K562 (cell line): ENCODE data around the gene ZACN. TPM values are rescaled to one million over a fixed set of nuclear protein-coding genes. Genes with fewer than 3 reads are reported as not detected.

Source experiments
- CBX1 ChIP-seq: sonication (generic); IDR thresholded peaks from 2 replicates; pipeline ENCODE4 v1.6.1; 2016; ENCODE audit warnings: antibody characterized with exemption, low read depth, mild to moderate bottlenecking
- CTCFL ChIP-seq: IDR thresholded peaks from 2 replicates; pipeline ENCODE4 v1.6.1; 2011; ENCODE audit warnings: borderline replicate concordance, low read depth, mild to moderate bottlenecking, moderate library complexity, low read length; ENCODE audit not compliant: insufficient read depth, poor library complexity, severe bottlenecking
- EGR1 ChIP-seq: fragments of 450-650 bp; conservative IDR thresholded peaks from 2 replicates; pipeline ENCODE4 v1.6.1; 2017; ENCODE audit warnings: mild to moderate bottlenecking
- FOXK2 ChIP-seq, 2 experiments: fragments of 450-650 bp; IDR thresholded peaks in 1 of 2; conservative IDR thresholded peaks in 1 of 2; 2 replicates each; pipeline ENCODE4 v1.6.1; 2016; ENCODE audit warnings: low read depth in 2 of 2, mild to moderate bottlenecking in 1 of 2
- MECOM ChIP-seq: fragments of 250-450 bp; sonication (Bioruptor Pico); IDR thresholded peaks from 2 replicates; pipeline ENCODE4 v1.8.0; 2022; ENCODE audit warnings: inconsistent platforms
- NR2C1 ChIP-seq, 2 experiments: fragments of 450-650 bp; IDR thresholded peaks; 2 replicates each; pipeline ENCODE4 v1.6.1; 2017; ENCODE audit warnings: mild to moderate bottlenecking in 2 of 2, antibody characterized with exemption in 1 of 2, inconsistent platforms in 1 of 2, missing compliant biosample characterization in 1 of 2, missing genetic modification characterization in 1 of 2
- POLR2G ChIP-seq: fragments of 200-400 bp; formaldehyde crosslinking; IDR thresholded peaks from 2 replicates; pipeline ENCODE4 v1.6.1; 2017; ENCODE audit warnings: low read depth, mild to moderate bottlenecking, antibody characterized with exemption, low read length, moderate library complexity
- POLR3G ChIP-seq: IDR thresholded peaks from 2 replicates; pipeline ENCODE4 v1.6.1; 2011; ENCODE audit not compliant: insufficient read length, insufficient replicate concordance; ENCODE audit errors: extremely low read depth
- STAG1 ChIP-seq: sonication (generic); formaldehyde crosslinking; IDR thresholded peaks from 2 replicates; pipeline ENCODE4 v1.5.0; 2020; ENCODE audit warnings: missing genetic modification reagents, borderline replicate concordance
- TBL1XR1 ChIP-seq, 2 experiments: IDR thresholded peaks; 2 replicates each; pipeline ENCODE4 v1.6.1; 2012; ENCODE audit warnings: improper control_type of control experiment in 2 of 2, low read length in 2 of 2, mild to moderate bottlenecking in 1 of 2
- ZBTB17 ChIP-seq: fragments of 450-650 bp; formaldehyde crosslinking; IDR thresholded peaks from 2 replicates; pipeline ENCODE4 v1.4.0; 2020; ENCODE audit warnings: mild to moderate bottlenecking
- ZKSCAN1 ChIP-seq: fragments of 150-350 bp; IDR thresholded peaks from 2 replicates; pipeline ENCODE4 v1.6.1; 2016; ENCODE audit warnings: low read depth, low read length
- ZNF124 ChIP-seq: sonication (generic); formaldehyde crosslinking; IDR thresholded peaks from 2 replicates; pipeline ENCODE4 v1.8.1; 2022; ENCODE audit warnings: missing genetic modification reagents
- ZNF75A ChIP-seq: fragments of 450-650 bp; formaldehyde crosslinking; IDR thresholded peaks from 2 replicates; pipeline ENCODE4 v1.4.0; 2020; ENCODE audit warnings: mild to moderate bottlenecking
- ZSCAN32 ChIP-seq: fragments of 450-650 bp; formaldehyde crosslinking; IDR thresholded peaks from 2 replicates; pipeline ENCODE4 v1.4.0; 2020; ENCODE audit warnings: mild to moderate bottlenecking, moderate library complexity
- polyA plus RNA-seq, 8 experiments: library from polyadenylated mRNA; depleted of rRNA in 4 of 8; stranded (reverse) in 5 of 8; unstranded in 3 of 8; fragments of >200 nt; fragmentation: Nextera tagmentation in 2 of 8; fragmentation: Illumina TruSeq in 1 of 8; extraction: Ambion mirVana in 2 of 8; extraction: Trizol in 1 of 8; gene quantifications; 2 replicates each; pipeline versions ENCODE4 v1.2.1 to v1.2.3, GENCODE V29; 2011 to 2014; ENCODE audit warnings: inconsistent platforms in 1 of 8, missing spikeins in 1 of 8
- total RNA-seq, 7 experiments: library from RNA; depleted of rRNA in 6 of 7; stranded (reverse); fragments of >200 nt in 6 of 7; fragmentation: Illumina TruSeq in 2 of 7; extraction: Trizol in 2 of 7; gene quantifications; 2 replicates each; pipeline versions ENCODE4 v1.2.1 to v1.2.3, GENCODE V29; 2011 to 2021; ENCODE audit warnings: low replicate concordance in 1 of 7
- TF ChIP-seq, protein P1 (sequence below): fragments of 450-650 bp; IDR thresholded peaks from 2 replicates; pipeline ENCODE4 v1.7.1; 2018; ENCODE audit warnings: mild to moderate bottlenecking, low read depth; ENCODE audit not compliant: partially characterized antibody
- TF ChIP-seq, protein P2 (sequence below): sonication (generic); formaldehyde crosslinking; IDR thresholded peaks from 2 replicates; pipeline ENCODE4 v1.8.0; 2022; ENCODE audit warnings: mild to moderate bottlenecking, missing genetic modification reagents

ZACN gene
- total and polyA plus RNA-seq, 9 of the 15 experiments (the other 6 are each of a cell fraction or from before 2014, with no cell fraction given), result 0.07 TPM; not detected in 8

DNA sequence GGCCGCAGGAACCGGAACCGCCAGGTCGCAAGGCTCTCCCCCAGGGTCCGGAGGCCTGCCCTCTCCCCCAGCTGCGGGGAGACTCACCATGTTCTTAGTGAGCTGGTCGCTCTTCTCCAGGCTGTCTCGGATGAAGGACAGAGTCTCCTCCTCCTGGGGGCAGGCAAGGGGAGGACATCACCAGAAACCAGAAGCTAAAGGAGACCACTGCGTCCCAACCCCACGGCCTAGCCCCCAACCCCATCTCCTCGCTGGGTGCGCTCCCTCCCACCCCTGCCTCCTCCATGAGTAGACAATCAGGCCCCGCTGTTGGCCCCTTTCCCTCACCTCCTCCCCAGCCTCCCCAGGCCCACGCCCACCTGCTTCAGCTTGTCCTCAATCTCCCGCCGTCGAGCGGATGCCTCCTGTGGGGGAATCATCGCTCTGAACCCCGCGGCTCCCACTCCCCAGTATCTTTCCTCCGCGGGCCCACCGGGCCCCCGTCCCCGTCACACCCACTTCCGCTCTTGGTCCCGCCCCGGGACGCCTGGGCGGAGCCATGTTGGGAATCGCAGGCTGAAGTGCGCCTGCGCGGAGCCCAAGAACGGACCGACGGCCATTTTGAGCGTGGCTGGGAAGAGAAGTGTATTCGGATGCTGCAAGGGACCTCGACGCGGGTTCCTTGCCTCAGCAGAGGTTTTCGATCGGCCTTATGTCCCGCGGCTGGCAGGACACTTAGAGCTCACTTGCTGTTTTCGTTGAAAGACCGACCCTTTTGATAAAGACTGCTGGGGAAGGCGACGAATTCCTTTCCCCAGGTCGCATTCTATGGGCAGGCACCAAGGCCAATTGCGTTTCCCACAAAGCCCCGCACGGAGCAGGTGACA lies 24.5 kb downstream of the ZACN start, which contains the start of gene EXOC7 (continued):
- TF ChIP-seq, protein P1, sequence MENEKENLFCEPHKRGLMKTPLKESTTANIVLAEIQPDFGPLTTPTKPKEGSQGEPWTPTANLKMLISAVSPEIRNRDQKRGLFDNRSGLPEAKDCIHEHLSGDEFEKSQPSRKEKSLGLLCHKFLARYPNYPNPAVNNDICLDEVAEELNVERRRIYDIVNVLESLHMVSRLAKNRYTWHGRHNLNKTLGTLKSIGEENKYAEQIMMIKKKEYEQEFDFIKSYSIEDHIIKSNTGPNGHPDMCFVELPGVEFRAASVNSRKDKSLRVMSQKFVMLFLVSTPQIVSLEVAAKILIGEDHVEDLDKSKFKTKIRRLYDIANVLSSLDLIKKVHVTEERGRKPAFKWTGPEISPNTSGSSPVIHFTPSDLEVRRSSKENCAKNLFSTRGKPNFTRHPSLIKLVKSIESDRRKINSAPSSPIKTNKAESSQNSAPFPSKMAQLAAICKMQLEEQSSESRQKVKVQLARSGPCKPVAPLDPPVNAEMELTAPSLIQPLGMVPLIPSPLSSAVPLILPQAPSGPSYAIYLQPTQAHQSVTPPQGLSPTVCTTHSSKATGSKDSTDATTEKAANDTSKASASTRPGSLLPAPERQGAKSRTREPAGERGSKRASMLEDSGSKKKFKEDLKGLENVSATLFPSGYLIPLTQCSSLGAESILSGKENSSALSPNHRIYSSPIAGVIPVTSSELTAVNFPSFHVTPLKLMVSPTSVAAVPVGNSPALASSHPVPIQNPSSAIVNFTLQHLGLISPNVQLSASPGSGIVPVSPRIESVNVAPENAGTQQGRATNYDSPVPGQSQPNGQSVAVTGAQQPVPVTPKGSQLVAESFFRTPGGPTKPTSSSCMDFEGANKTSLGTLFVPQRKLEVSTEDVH, result peak; percentile 20
- no peak for TF ChIP-seq ZKSCAN1
- peak; percentile 64; the same call in 1 of the 2 replicates for TF ChIP-seq EGR1
- TF ChIP-seq ZNF75A (CRISPR knock-in tag), result no peak
- TF ChIP-seq, protein P2, sequence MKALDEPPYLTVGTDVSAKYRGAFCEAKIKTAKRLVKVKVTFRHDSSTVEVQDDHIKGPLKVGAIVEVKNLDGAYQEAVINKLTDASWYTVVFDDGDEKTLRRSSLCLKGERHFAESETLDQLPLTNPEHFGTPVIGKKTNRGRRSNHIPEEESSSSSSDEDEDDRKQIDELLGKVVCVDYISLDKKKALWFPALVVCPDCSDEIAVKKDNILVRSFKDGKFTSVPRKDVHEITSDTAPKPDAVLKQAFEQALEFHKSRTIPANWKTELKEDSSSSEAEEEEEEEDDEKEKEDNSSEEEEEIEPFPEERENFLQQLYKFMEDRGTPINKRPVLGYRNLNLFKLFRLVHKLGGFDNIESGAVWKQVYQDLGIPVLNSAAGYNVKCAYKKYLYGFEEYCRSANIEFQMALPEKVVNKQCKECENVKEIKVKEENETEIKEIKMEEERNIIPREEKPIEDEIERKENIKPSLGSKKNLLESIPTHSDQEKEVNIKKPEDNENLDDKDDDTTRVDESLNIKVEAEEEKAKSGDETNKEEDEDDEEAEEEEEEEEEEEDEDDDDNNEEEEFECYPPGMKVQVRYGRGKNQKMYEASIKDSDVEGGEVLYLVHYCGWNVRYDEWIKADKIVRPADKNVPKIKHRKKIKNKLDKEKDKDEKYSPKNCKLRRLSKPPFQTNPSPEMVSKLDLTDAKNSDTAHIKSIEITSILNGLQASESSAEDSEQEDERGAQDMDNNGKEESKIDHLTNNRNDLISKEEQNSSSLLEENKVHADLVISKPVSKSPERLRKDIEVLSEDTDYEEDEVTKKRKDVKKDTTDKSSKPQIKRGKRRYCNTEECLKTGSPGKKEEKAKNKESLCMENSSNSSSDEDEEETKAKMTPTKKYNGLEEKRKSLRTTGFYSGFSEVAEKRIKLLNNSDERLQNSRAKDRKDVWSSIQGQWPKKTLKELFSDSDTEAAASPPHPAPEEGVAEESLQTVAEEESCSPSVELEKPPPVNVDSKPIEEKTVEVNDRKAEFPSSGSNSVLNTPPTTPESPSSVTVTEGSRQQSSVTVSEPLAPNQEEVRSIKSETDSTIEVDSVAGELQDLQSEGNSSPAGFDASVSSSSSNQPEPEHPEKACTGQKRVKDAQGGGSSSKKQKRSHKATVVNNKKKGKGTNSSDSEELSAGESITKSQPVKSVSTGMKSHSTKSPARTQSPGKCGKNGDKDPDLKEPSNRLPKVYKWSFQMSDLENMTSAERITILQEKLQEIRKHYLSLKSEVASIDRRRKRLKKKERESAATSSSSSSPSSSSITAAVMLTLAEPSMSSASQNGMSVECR (CRISPR knock-in tag), result peak; percentile 88
- peak; percentile 20 for TF ChIP-seq CBX1
- 0 out of 4 replicates have a peak, but pooled peaks of 1 of the 2 experiments have one; percentile 27 for TF ChIP-seq FOXK2 (conservative IDR thresholded peaks at IDR 0.05 in 1 of 2, IDR thresholded peaks at IDR 0.05 in 1 of 2; ENCODE audit: low read depth in 2 of 2)
- no peak for TF ChIP-seq MECOM
- TF ChIP-seq POLR3G, result no peak
- TF ChIP-seq ZBTB17, result no peak
- no peak for TF ChIP-seq ZNF124 (CRISPR knock-in tag)
- no peak for TF ChIP-seq NR2C1 (IDR thresholded peaks at IDR 0.05)
- TF ChIP-seq NR2C1 (tag; IDR thresholded peaks at IDR 0.05), result no peak
- no peak for TF ChIP-seq STAG1 (CRISPR knock-in tag)
- no peak for TF ChIP-seq ZSCAN32 (CRISPR knock-in tag)
- TF ChIP-seq POLR2G, result peak; percentile 93
- TF ChIP-seq TBL1XR1 (IDR thresholded peaks at IDR 0.05; ENCODE audit: low read length in 2 of 2), result no peak
- no peak for TF ChIP-seq CTCFL
